ENCODE data around the gene NDE1. TPM values are rescaled to one million over a fixed set of nuclear protein-coding genes. Genes with fewer than 3 reads are reported as not detected.
A peak's percentile ranks its signal among the peaks of the same experiment; 100 is the strongest.

The NDE1 gene
- total and polyA plus RNA-seq, 9 of the 15 experiments (the other 6 are each of a cell fraction or from before 2014, with no cell fraction given), result 3.1 to 59.9 (median 30.0) TPM

DNA sequence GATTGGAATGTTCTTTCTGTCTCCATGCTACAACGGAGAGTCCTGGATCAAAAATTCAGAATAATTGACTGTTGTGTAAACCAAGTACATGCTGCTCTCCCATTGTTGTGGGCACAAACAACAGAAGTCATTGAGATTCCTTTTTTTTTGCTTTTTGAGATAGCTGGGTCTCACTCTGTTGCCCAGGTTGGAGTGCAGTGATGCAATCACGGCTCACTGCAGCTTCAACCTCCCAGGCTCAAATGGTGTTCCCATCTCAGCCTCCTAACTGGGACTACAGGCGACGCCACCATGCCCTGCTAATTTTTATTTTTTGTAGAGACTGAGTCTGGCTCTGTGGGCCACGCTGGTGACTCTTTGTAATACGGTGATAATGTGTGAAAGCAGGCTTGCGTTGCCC is 24.5 kb downstream of the NDE1 start:
- ATAC-seq, result no peak
- no TSS peak for BruUV-seq (replicated peaks)
- Histone ChIP-seq H3K36me3 (ENCODE audit: control insufficient read depth, insufficient read depth, low read length) (peaks cover 57% of the 10 kb centered on the region; the same call in 2 of the 3 replicates), H3K27me3 (ENCODE audit: control insufficient read depth in 2 of 2, insufficient read depth in 2 of 2, low read length in 2 of 2) (no peaks in the 10 kb centered on the region), H3K9me1 (ENCODE audit: control insufficient read depth, insufficient read depth, low read length) (no peaks in the 10 kb centered on the region), H4K20me1 (replicated peaks; ENCODE audit: control insufficient read depth, insufficient read depth, low read length) (no peaks in the 10 kb centered on the region), H3K4me2 (ENCODE audit: insufficient read depth, low read length) (no peak overlapping the region), H3K9ac (ENCODE audit: insufficient read depth in 1 of 2, low read depth in 2 of 2, low read length in 2 of 2) (no peak overlapping the region), H2AFZ (ENCODE audit: low read depth, low read length) (no peak overlapping the region), H3K4me3 (no peak overlapping the region), H3K9me3 (replicated peaks; ENCODE audit: control insufficient read depth, insufficient read depth, low read depth, low read length) (no peaks in the 10 kb centered on the region), H3K79me2 (ENCODE audit: control insufficient read depth, insufficient read depth, low read length) (no peaks in the 10 kb centered on the region), H3K4me1 (replicated peaks in 1 of 2; ENCODE audit: control insufficient read depth in 2 of 2, insufficient read depth in 2 of 2, low read length in 2 of 2) (no peaks in the 10 kb centered on the region), H3K27ac (ENCODE audit: extremely low read depth, low read depth, low read length) (no peak overlapping the region)
- WGBS (ENCODE audit: insufficient coverage, low coverage, missing lambda C conversion rate), result 86% methylated on average over 7 of the region's 7 CpGs
- in situ Hi-C loops (cut with MboI), result no loop called here
- intact Hi-C loops (cut with micrococcal nuclease), result no loop called here
- CTCF ChIA-PET (ENCODE audit: low intra/inter-chr PET ratio), result no interaction called here
- DNase-seq (ENCODE audit: extremely low read depth in 1 of 4, low spot score in 3 of 4), result no peak
- no peak for FAIRE-seq
- POLR2A ChIA-PET, result interaction anchor here (1.4 kb wide), 1 partner anchor 12 kb away, joined by 3 read pairs; no protein-coding TSS in a partner anchor
- TF ChIP-seq, protein P1, sequence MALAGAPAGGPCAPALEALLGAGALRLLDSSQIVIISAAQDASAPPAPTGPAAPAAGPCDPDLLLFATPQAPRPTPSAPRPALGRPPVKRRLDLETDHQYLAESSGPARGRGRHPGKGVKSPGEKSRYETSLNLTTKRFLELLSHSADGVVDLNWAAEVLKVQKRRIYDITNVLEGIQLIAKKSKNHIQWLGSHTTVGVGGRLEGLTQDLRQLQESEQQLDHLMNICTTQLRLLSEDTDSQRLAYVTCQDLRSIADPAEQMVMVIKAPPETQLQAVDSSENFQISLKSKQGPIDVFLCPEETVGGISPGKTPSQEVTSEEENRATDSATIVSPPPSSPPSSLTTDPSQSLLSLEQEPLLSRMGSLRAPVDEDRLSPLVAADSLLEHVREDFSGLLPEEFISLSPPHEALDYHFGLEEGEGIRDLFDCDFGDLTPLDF (CRISPR knock-in tag; IDR thresholded peaks at IDR 0.05), result no peak
- TF ChIP-seq, protein P2, sequence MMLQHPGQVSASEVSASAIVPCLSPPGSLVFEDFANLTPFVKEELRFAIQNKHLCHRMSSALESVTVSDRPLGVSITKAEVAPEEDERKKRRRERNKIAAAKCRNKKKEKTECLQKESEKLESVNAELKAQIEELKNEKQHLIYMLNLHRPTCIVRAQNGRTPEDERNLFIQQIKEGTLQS (IDR thresholded peaks at IDR 0.05), result peak; percentile 46
- TF ChIP-seq, protein P2 (CRISPR knock-in tag; conservative IDR thresholded peaks at IDR 0.05), result no peak

DNA sequence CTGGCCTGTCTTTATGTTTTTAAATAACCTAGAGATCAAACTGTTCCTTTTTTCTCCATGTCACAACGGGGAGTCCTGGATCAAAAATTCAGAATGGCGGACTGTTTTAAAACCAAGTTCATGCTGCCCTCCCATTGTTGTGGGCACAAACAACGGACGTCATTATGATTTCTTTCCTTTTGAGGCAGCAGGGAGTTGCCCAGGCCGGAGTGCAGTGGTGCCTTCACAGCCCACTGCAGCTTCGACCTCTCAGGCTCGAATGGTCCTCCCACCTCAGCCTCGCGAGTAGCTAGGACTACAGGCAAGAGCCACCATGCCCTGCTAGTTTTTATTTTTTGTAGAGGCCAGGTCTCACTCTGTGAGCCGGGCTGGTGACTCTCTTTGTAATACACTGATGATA is 26.5 kb downstream of the NDE1 start:
- no TSS peak for BruUV-seq (replicated peaks)
- ATAC-seq (no peak), DNase-seq (ENCODE audit: extremely low read depth in 1 of 4, low spot score in 3 of 4) (no peak), FAIRE-seq (no peak)
- intact Hi-C loops (cut with micrococcal nuclease) (no loop called here), in situ Hi-C loops (cut with MboI) (no loop called here)
- H2AFZ ChIP-seq (ENCODE audit: low read depth, low read length), result no peak overlapping the region
- H4K20me1 ChIP-seq (replicated peaks; ENCODE audit: control insufficient read depth, insufficient read depth, low read length), result no peaks in the 10 kb centered on the region
- no peaks in the 10 kb centered on the region for H3K4me1 ChIP-seq (replicated peaks in 1 of 2; ENCODE audit: control insufficient read depth in 2 of 2, insufficient read depth in 2 of 2, low read length in 2 of 2)
- no peaks in the 10 kb centered on the region for H3K27me3 ChIP-seq (ENCODE audit: control insufficient read depth in 2 of 2, insufficient read depth in 2 of 2, low read length in 2 of 2)
- H3K79me2 ChIP-seq (ENCODE audit: control insufficient read depth, insufficient read depth, low read length), result no peaks in the 10 kb centered on the region
- no peak overlapping the region for H3K4me3 ChIP-seq
- POLR2A ChIA-PET, result no interaction called here
- H3K27ac ChIP-seq (ENCODE audit: extremely low read depth, low read depth, low read length), result no peak overlapping the region
- no peak overlapping the region for H3K4me2 ChIP-seq (ENCODE audit: insufficient read depth, low read length)
- no peak overlapping the region; a peak in 1 of 4 replicates for H3K9ac ChIP-seq (ENCODE audit: insufficient read depth in 1 of 2, low read depth in 2 of 2, low read length in 2 of 2)
- H3K36me3 ChIP-seq (ENCODE audit: control insufficient read depth, insufficient read depth, low read length), result peaks cover 56% of the 10 kb centered on the region; the same call in 2 of the 3 replicates
- H3K9me3 ChIP-seq (replicated peaks; ENCODE audit: control insufficient read depth, insufficient read depth, low read depth, low read length), result no peaks in the 10 kb centered on the region
- CTCF ChIA-PET (ENCODE audit: low intra/inter-chr PET ratio), result no interaction called here
- no peaks in the 10 kb centered on the region for H3K9me1 ChIP-seq (ENCODE audit: control insufficient read depth, insufficient read depth, low read length)
- 91% methylated on average over 10 of the region's 10 CpGs for WGBS (ENCODE audit: insufficient coverage, low coverage, missing lambda C conversion rate)
- TF ChIP-seq, protein P3, sequence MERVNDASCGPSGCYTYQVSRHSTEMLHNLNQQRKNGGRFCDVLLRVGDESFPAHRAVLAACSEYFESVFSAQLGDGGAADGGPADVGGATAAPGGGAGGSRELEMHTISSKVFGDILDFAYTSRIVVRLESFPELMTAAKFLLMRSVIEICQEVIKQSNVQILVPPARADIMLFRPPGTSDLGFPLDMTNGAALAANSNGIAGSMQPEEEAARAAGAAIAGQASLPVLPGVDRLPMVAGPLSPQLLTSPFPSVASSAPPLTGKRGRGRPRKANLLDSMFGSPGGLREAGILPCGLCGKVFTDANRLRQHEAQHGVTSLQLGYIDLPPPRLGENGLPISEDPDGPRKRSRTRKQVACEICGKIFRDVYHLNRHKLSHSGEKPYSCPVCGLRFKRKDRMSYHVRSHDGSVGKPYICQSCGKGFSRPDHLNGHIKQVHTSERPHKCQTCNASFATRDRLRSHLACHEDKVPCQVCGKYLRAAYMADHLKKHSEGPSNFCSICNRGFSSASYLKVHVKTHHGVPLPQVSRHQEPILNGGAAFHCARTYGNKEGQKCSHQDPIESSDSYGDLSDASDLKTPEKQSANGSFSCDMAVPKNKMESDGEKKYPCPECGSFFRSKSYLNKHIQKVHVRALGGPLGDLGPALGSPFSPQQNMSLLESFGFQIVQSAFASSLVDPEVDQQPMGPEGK (CRISPR knock-in tag; IDR thresholded peaks at IDR 0.05; ENCODE audit: borderline replicate concordance), result no peak
- TF ChIP-seq PRPF4 (IDR thresholded peaks at IDR 0.05; ENCODE audit: insufficient read depth, low read depth, low read length, poor library complexity, severe bottlenecking), result no peak
- no peak for TF ChIP-seq PPARD (CRISPR knock-in tag; IDR thresholded peaks at IDR 0.05)
- no peak for TF ChIP-seq CREBBP (IDR thresholded peaks at IDR 0.05; ENCODE audit: low read depth, low read length)
- TF ChIP-seq HDAC2 (IDR thresholded peaks at IDR 0.05), result no peak
- TF ChIP-seq, protein P4, sequence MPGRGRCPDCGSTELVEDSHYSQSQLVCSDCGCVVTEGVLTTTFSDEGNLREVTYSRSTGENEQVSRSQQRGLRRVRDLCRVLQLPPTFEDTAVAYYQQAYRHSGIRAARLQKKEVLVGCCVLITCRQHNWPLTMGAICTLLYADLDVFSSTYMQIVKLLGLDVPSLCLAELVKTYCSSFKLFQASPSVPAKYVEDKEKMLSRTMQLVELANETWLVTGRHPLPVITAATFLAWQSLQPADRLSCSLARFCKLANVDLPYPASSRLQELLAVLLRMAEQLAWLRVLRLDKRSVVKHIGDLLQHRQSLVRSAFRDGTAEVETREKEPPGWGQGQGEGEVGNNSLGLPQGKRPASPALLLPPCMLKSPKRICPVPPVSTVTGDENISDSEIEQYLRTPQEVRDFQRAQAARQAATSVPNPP (IDR thresholded peaks at IDR 0.05; ENCODE audit: borderline replicate concordance, insufficient read depth, insufficient read length), result no peak
